Eye (tissue), 1 donor: ENCODE results near the gene ALDH1A3.
"Not testable (repeated sequence)": the region's sequence is repeated elsewhere in the genome, so short reads cannot be mapped to it uniquely, and the experiment has no call there.

Experiments
- DNase-seq: peaks from one replicate; pipeline ENCODE4 v3.0.0-alpha.2; 2015

Gene ALDH1A3

GRCh38 chr15:100879464-100880138 lies at the start of gene ALDH1A3:
ALDH1A3 (plus strand) TSS chr15:100879831; CDS start chr15:100879908, 77 bp downstream.
- peak; percentile 70 for DNase-seq

- no peak for DNase-seq
These were observed 48.2 kb upstream of the ALDH1A3 start for GRCh38 chr15:100831467-100831866.

- no peak for DNase-seq
These were observed 47.3 kb upstream of the ALDH1A3 start for GRCh38 chr15:100832149-100832942.

- no peak for DNase-seq
These were observed 45.9 kb upstream of the ALDH1A3 start for GRCh38 chr15:100833417-100834389.

GRCh38 chr15:100834731-100835130 lies 44.9 kb upstream of the ALDH1A3 start:
- no peak for DNase-seq

GRCh38 chr15:100835636-100836035 lies 44.0 kb upstream of the ALDH1A3 start:
- no peak for DNase-seq

- no peak for DNase-seq
These were observed 43.1 kb upstream of the ALDH1A3 start for GRCh38 chr15:100836501-100836900.

- no peak for DNase-seq
These were observed 38.2 kb upstream of the ALDH1A3 start for GRCh38 chr15:100841426-100841825.

GRCh38 chr15:100842756-100843730 lies 36.6 kb upstream of the ALDH1A3 start:
- DNase-seq = no peak

- DNase-seq = no peak
These were observed 35.5 kb upstream of the ALDH1A3 start for GRCh38 chr15:100844167-100844566.

GRCh38 chr15:100844778-100845177 lies 34.9 kb upstream of the ALDH1A3 start:
- no peak for DNase-seq

- no peak for DNase-seq
These were observed 32.4 kb upstream of the ALDH1A3 start for GRCh38 chr15:100847194-100847593.

GRCh38 chr15:100849021-100849854 lies 30.4 kb upstream of the ALDH1A3 start:
- DNase-seq = peak; percentile 84

- no peak for DNase-seq
These were observed 29.8 kb upstream of the ALDH1A3 start for GRCh38 chr15:100849855-100850218.

- DNase-seq = not testable (repeated sequence)
These were observed 28.1 kb upstream of the ALDH1A3 start for GRCh38 chr15:100851428-100852015.

- DNase-seq = no peak
These were observed 27.0 kb upstream of the ALDH1A3 start for GRCh38 chr15:100852630-100853029.

- no peak for DNase-seq
These were observed 25.8 kb upstream of the ALDH1A3 start for GRCh38 chr15:100853676-100854440.

GRCh38 chr15:100856867-100857266 lies 22.8 kb upstream of the ALDH1A3 start:
- DNase-seq = peak; percentile 35

- no peak for DNase-seq
These were observed 21.3 kb upstream of the ALDH1A3 start for GRCh38 chr15:100858294-100858693.
